ENCODE measurements around the gene ROS1. TPM values are rescaled to one million over a fixed set of nuclear protein-coding genes. Genes with fewer than 3 reads are reported as not detected.

ROS1 gene
- total and polyA plus RNA-seq, 2 donors (not counting 3 experiments of a cell fraction or from before 2014, with no cell fraction given): not detected

Small RNA genes lying within 50 kb of the gene (small RNA-seq; reads per million reads assigned to genes)
- gene RN7SKP18 (ENCODE audit: insufficient read depth, insufficient read length, low read depth, low replicate concordance): not detected
- not detected for gene RNU6-253P (ENCODE audit: insufficient read depth, insufficient read length, low read depth, low replicate concordance)

Other genes starting within 250 kb of the ROS1 start
- not detected in 2 replicates for gene VGLL2, start 160.4 kb downstream of the ROS1 start, total RNA-seq
- not detected in 2 replicates for gene VGLL2, start 160.4 kb downstream of the ROS1 start, polyA plus RNA-seq
- 44.3 and 55.8 TPM in 2 replicates for gene DCBLD1, start 56.7 kb upstream of the ROS1 start, total RNA-seq
- 27.1 and 30.2 TPM in 2 replicates for gene DCBLD1, start 56.7 kb upstream of the ROS1 start, polyA plus RNA-seq
- 21.3 and 22.8 TPM in 2 replicates for gene GOPC, start 176.6 kb upstream of the ROS1 start, total RNA-seq
- gene GOPC, start 176.6 kb upstream of the ROS1 start, polyA plus RNA-seq: 5.8 and 7.8 TPM in 2 replicates
- 33.4 and 34.3 TPM in 2 replicates for gene NUS1, start 249.5 kb upstream of the ROS1 start, total RNA-seq
- 8.2 and 9.5 TPM in 2 replicates for gene NUS1, start 249.5 kb upstream of the ROS1 start, polyA plus RNA-seq